Left ventricle myocardium superior (tissue), 1 donor: ENCODE results near the gene NRG3. TPM values are rescaled to one million over a fixed set of nuclear protein-coding genes. Genes with fewer than 3 reads are reported as not detected.
"Not testable (repeated sequence)": the region's sequence is repeated elsewhere in the genome, so short reads cannot be mapped to it uniquely, and the experiment has no call there.

Source experiments
- ATAC-seq: fragments of 200-7000 bp; cut with Tn5 transposase; one replicate; pipeline ENCODE4 v1.9.1; 2020; ENCODE audit warnings: mild to moderate bottlenecking, moderate library complexity
- DNase-seq: peaks from one replicate; pipeline ENCODE4 v3.0.0-alpha.2; 2020
- intact Hi-C: fragments of 100-400 bp; cut with micrococcal nuclease; formaldehyde crosslinking; loops from one replicate; pipeline ENCODE4 v1.11.0; 2022
- total RNA-seq: library from RNA; stranded (reverse); fragmentation: NEBNext Ultra II Directional; extraction: Animal tissue kit (Norgen Biotek cat#: 25700); gene quantifications from one replicate; pipeline ENCODE4 v1.2.1, GENCODE V29; 2021
- donor health status: DM: no; HTN: yes; CAD: no; lungs with severe emphysema.

Gene NRG3
- total RNA-seq, 1 donor from 2014 or later = 0.15 TPM

GRCh38 chr10:82056391-82056790 lies 181.4 kb downstream of the NRG3 start:
- ATAC-seq (no peak), DNase-seq (no peak)
- intact Hi-C loops = no loop called here

GRCh38 chr10:82067192-82067591 lies 192.2 kb downstream of the NRG3 start:
- ATAC-seq, intact Hi-C loops, DNase-seq: not testable (repeated sequence)

GRCh38 chr10:82068501-82068900 lies 193.5 kb downstream of the NRG3 start:
- ATAC-seq (no peak), DNase-seq (no peak)
- intact Hi-C loops = no loop called here

GRCh38 chr10:82071231-82071630 lies 196.2 kb downstream of the NRG3 start:
- no peak for ATAC-seq
- intact Hi-C loops = no loop called here
- DNase-seq = no peak

- DNase-seq (no peak), ATAC-seq (no peak)
- intact Hi-C loops = no loop called here
These were observed 197.1 kb downstream of the NRG3 start for GRCh38 chr10:82072124-82072523.

- ATAC-seq (no peak), DNase-seq (no peak)
- intact Hi-C loops = no loop called here
These were observed 200.6 kb downstream of the NRG3 start for GRCh38 chr10:82075605-82076004.

GRCh38 chr10:82084496-82084895 lies 209.5 kb downstream of the NRG3 start:
- intact Hi-C loops = no loop called here
- no peak for ATAC-seq
- DNase-seq = no peak

- no peak for ATAC-seq
- intact Hi-C loops = no loop called here
- DNase-seq = no peak
These were observed 209.9 kb downstream of the NRG3 start for GRCh38 chr10:82084904-82085303.

GRCh38 chr10:82089327-82089726 lies 214.3 kb downstream of the NRG3 start:
- ATAC-seq = no peak
- intact Hi-C loops = no loop called here
- no peak for DNase-seq

GRCh38 chr10:82091413-82091812 lies 216.4 kb downstream of the NRG3 start:
- ATAC-seq (no peak), DNase-seq (no peak)
- intact Hi-C loops = no loop called here

- intact Hi-C loops = no loop called here
- no peak for ATAC-seq
- DNase-seq = no peak
These were observed 217.1 kb downstream of the NRG3 start for GRCh38 chr10:82092111-82092510.

GRCh38 chr10:82124713-82125112 lies 249.7 kb downstream of the NRG3 start:
- DNase-seq = no peak
- ATAC-seq = no peak
- intact Hi-C loops = no loop called here

- intact Hi-C loops = no loop called here
These were observed 253.5 kb downstream of the NRG3 start for GRCh38 chr10:82128527-82128926.

GRCh38 chr10:82136103-82136502 lies 261.1 kb downstream of the NRG3 start:
- ATAC-seq = no peak
- no peak for DNase-seq
- intact Hi-C loops = no loop called here

More at GRCh38 chr10:82128527-82128926, 253.5 kb downstream of the NRG3 start:
- ATAC-seq = no peak
- no peak for DNase-seq

- ATAC-seq = no peak
- intact Hi-C loops = no loop called here
- DNase-seq = no peak
These were observed 269.2 kb downstream of the NRG3 start for GRCh38 chr10:82144153-82144552.

GRCh38 chr10:82148764-82149163 lies 273.8 kb downstream of the NRG3 start:
- intact Hi-C loops = no loop called here
- no peak for DNase-seq
- no peak for ATAC-seq

GRCh38 chr10:82149674-82150073 lies 274.7 kb downstream of the NRG3 start:
- ATAC-seq = no peak
- intact Hi-C loops = no loop called here
- DNase-seq = no peak

- peak; percentile 28 for DNase-seq
- ATAC-seq = no peak
- intact Hi-C loops = no loop called here
These were observed 275.3 kb downstream of the NRG3 start for GRCh38 chr10:82150123-82150900.

- ATAC-seq (no peak), DNase-seq (no peak)
- intact Hi-C loops = no loop called here
These were observed 285.3 kb downstream of the NRG3 start for GRCh38 chr10:82160307-82160706.

- DNase-seq (no peak), ATAC-seq (no peak)
- intact Hi-C loops = no loop called here
These were observed 286.3 kb downstream of the NRG3 start for GRCh38 chr10:82161264-82161663.

GRCh38 chr10:82162549-82163195 lies 287.7 kb downstream of the NRG3 start:
- intact Hi-C loops = no loop called here
- DNase-seq (no peak), ATAC-seq (no peak)
